Liver (tissue), 3 donors: Measurements from ENCODE around the gene PLCB1.

ENCODE experiments used
- EGR1 ChIP-seq, 2 donors: IDR thresholded peaks; 2 replicates each; pipeline ENCODE4 v1.6.1; 2016 to 2018; ENCODE audit warnings: antibody characterized with exemption in 2 of 2, low read depth in 2 of 2
- GABPA ChIP-seq, 2 donors: IDR thresholded peaks in 1 of 2; conservative IDR thresholded peaks in 1 of 2; 2 replicates each; pipeline ENCODE4 v1.6.1; 2016; ENCODE audit warnings: antibody characterized with exemption in 2 of 2, mild to moderate bottlenecking in 1 of 2, moderate library complexity in 1 of 2
- MAX ChIP-seq: IDR thresholded peaks from 2 replicates; pipeline ENCODE4 v1.6.1; 2016; ENCODE audit warnings: antibody characterized with exemption
- RAD21 ChIP-seq, 2 donors: IDR thresholded peaks; 2 replicates each; pipeline ENCODE4 v1.6.1; 2016; ENCODE audit warnings: antibody characterized with exemption in 2 of 2, mild to moderate bottlenecking in 2 of 2
- TAF1 ChIP-seq: conservative IDR thresholded peaks from 2 replicates; pipeline ENCODE4 v1.6.1; 2016; ENCODE audit warnings: antibody characterized with exemption, mild to moderate bottlenecking
- YY1 ChIP-seq: IDR thresholded peaks from 2 replicates; pipeline ENCODE4 v1.6.1; 2016; ENCODE audit warnings: antibody characterized with exemption, mild to moderate bottlenecking
- TF ChIP-seq, protein P1 (sequence below): fragments of 150-350 bp; IDR thresholded peaks from 2 replicates; pipeline ENCODE4 v1.5.1; 2017; ENCODE audit warnings: improper control_type of control experiment, low read depth, low read length; ENCODE audit not compliant: missing input control
- TF ChIP-seq, protein P2 (sequence below): IDR thresholded peaks from 2 replicates; pipeline ENCODE4 v1.6.1; 2016; ENCODE audit warnings: antibody characterized with exemption
- donor health status: healthy.
- donor health status: healthy.

DNA sequence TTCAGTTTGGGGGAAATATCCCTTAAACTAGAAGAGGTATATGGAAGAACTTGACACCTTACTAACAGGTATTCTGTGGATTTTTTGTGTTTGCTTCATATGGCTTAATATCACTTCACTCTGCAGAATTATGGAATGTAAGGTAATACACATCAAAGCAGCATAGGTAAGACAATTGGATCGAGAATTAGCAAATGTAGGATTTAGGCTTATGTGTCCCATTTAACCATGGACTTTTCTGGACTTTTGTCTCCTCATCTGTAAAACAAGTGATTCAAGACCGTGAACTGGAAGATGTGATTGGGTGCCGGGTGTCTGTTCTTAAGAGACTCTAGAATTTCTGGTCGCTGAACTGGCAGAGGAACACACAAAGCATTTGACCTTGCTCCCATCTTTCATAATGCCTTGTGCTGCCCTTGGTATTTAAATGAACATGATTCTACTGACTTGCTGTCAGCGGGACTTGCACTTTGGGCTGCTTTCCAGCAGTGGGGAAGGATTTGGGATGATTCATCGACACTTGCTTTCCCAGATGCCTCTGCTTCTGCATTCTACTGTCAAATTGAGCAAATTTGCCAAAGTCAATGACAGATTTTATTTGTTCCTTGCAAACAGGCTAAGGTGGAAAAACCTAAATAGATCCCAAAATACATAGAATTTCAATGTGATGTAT lies 199.8 kb downstream of the PLCB1 start:
- TF ChIP-seq, protein P1, sequence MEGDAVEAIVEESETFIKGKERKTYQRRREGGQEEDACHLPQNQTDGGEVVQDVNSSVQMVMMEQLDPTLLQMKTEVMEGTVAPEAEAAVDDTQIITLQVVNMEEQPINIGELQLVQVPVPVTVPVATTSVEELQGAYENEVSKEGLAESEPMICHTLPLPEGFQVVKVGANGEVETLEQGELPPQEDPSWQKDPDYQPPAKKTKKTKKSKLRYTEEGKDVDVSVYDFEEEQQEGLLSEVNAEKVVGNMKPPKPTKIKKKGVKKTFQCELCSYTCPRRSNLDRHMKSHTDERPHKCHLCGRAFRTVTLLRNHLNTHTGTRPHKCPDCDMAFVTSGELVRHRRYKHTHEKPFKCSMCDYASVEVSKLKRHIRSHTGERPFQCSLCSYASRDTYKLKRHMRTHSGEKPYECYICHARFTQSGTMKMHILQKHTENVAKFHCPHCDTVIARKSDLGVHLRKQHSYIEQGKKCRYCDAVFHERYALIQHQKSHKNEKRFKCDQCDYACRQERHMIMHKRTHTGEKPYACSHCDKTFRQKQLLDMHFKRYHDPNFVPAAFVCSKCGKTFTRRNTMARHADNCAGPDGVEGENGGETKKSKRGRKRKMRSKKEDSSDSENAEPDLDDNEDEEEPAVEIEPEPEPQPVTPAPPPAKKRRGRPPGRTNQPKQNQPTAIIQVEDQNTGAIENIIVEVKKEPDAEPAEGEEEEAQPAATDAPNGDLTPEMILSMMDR, result no peak
- TF ChIP-seq TAF1, result no peak
- TF ChIP-seq GABPA (IDR thresholded peaks at IDR 0.05 in 1 of 2, conservative IDR thresholded peaks at IDR 0.05 in 1 of 2), result no peak
- TF ChIP-seq MAX, result no peak
- no peak for TF ChIP-seq YY1
- no peak for TF ChIP-seq EGR1 (IDR thresholded peaks at IDR 0.05; ENCODE audit: low read depth in 2 of 2)
- no peak for TF ChIP-seq RAD21 (IDR thresholded peaks at IDR 0.05)
- TF ChIP-seq, protein P2, sequence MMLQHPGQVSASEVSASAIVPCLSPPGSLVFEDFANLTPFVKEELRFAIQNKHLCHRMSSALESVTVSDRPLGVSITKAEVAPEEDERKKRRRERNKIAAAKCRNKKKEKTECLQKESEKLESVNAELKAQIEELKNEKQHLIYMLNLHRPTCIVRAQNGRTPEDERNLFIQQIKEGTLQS, result no peak
